Endothelial cell of umbilical vein (primary cell): ENCODE data around the gene ZPBP2. TPM values are rescaled to one million over a fixed set of nuclear protein-coding genes. Genes with fewer than 3 reads are reported as not detected.

Source experiments
- BruUV-seq: library from RNA; stranded (reverse); fragments of 400-500 nt; replicated peaks from 2 replicates; lab custom pipeline; 2021; lab: Mats Ljungman, UMichigan
- CTCF ChIA-PET: fragments of 300-600, 350-600 bp; sonication (Branson Sonifier 250); formaldehyde crosslinking; loops from one replicate; lab custom pipeline; 2021; ENCODE audit warnings: antibody characterized with exemption, inconsistent platforms; lab: Charles Lee
- POLR2A ChIA-PET: fragments of 300-600, 350-600 bp; sonication (Branson Sonifier 250); formaldehyde crosslinking; loops from one replicate; lab custom pipeline; 2021; ENCODE audit warnings: antibody characterized with exemption, inconsistent platforms; lab: Charles Lee
- DNase-seq: peaks from one replicate; pipeline ENCODE4 v3.0.0-alpha.2; 2011; ENCODE audit warnings: low read depth, low spot score
- FAIRE-seq: peaks from 2 replicates; lab custom pipeline; 2011; peaks lifted over from hg19 to GRCh38; lab: Jason Lieb, UNC
- H2AFZ ChIP-seq: 2 replicates; pipeline ENCODE4 v1.6.0; 2012; ENCODE audit warnings: low read depth, low read length, control low read depth, inconsistent platforms
- H3K27ac ChIP-seq: 2 replicates; pipeline ENCODE4 v1.5.1; 2011; ENCODE audit warnings: low read depth, mild to moderate bottlenecking, control low read depth, low read length, moderate library complexity; ENCODE audit not compliant: insufficient read depth
- H3K27me3 ChIP-seq, 2 experiments: 2 replicates each; pipeline versions ENCODE4 v1.6.0 to v1.6.1; 2011; ENCODE audit warnings: low read length in 2 of 2, mixed read lengths in 1 of 2; ENCODE audit not compliant: control insufficient read depth in 2 of 2, insufficient read depth in 2 of 2
- H3K36me3 ChIP-seq, 2 experiments: 2 replicates in 1 of 2; 3 replicates in 1 of 2; pipeline ENCODE4 v1.5.1; 2011; ENCODE audit warnings: low read length in 2 of 2, mild to moderate bottlenecking in 1 of 2, moderate library complexity in 1 of 2; ENCODE audit not compliant: control insufficient read depth in 2 of 2, insufficient read depth in 2 of 2; ENCODE audit errors: extremely low read depth in 1 of 2
- H3K4me1 ChIP-seq: 3 replicates; pipeline ENCODE4 v1.5.1; 2011; ENCODE audit warnings: mild to moderate bottlenecking, low read length; ENCODE audit not compliant: control insufficient read depth, insufficient read depth; ENCODE audit errors: extremely low read depth
- H3K4me2 ChIP-seq: 2 replicates; pipeline ENCODE4 v1.6.1; 2011; ENCODE audit warnings: low read length, control low read depth, mixed read lengths; ENCODE audit not compliant: insufficient read depth
- H3K4me3 ChIP-seq, 3 experiments: fragments of 200-600 bp in 1 of 3; sonication (generic), shearing (Covaris generic) in 1 of 3; replicated peaks in 1 of 3; 2 replicates each; pipeline ENCODE4 v1.5.1; 2011 to 2016; ENCODE audit warnings: control low read depth in 3 of 3, low read length in 3 of 3, mild to moderate bottlenecking in 2 of 3, inconsistent platforms in 1 of 3, low read depth in 1 of 3, moderate library complexity in 1 of 3; ENCODE audit not compliant: insufficient read depth in 1 of 3
- H3K79me2 ChIP-seq: 2 replicates; pipeline ENCODE4 v1.6.0; 2012; ENCODE audit warnings: low read length, inconsistent platforms; ENCODE audit not compliant: control insufficient read depth, insufficient read depth
- H3K9ac ChIP-seq: replicated peaks from 2 replicates; pipeline ENCODE3; 2011; ENCODE audit warnings: low read length, control low read depth; ENCODE audit not compliant: insufficient read depth; ENCODE audit errors: extremely low read depth
- H3K9me1 ChIP-seq: replicated peaks from 3 replicates; pipeline ENCODE4 v1.6.0; 2011; ENCODE audit warnings: mild to moderate bottlenecking, low read length; ENCODE audit not compliant: control insufficient read depth, insufficient read depth; ENCODE audit errors: extremely low read depth
- H3K9me3 ChIP-seq: replicated peaks from 2 replicates; pipeline ENCODE4 v1.5.1; 2012; ENCODE audit warnings: low read length, inconsistent platforms; ENCODE audit not compliant: control insufficient read depth, insufficient read depth
- H4K20me1 ChIP-seq: replicated peaks from 2 replicates; pipeline ENCODE3; 2011; ENCODE audit warnings: mild to moderate bottlenecking, low read length; ENCODE audit not compliant: control insufficient read depth, insufficient read depth; ENCODE audit errors: extremely low read depth
- EZH2 ChIP-seq: IDR thresholded peaks from 2 replicates; pipeline ENCODE4 v1.6.1; 2012; ENCODE audit warnings: borderline replicate concordance, low read depth, mild to moderate bottlenecking, moderate library complexity, low read length, inconsistent platforms; ENCODE audit not compliant: severe bottlenecking
- FOS ChIP-seq: IDR thresholded peaks from 2 replicates; pipeline ENCODE4 v1.6.1; 2011; ENCODE audit warnings: mild to moderate bottlenecking, low read length, moderate library complexity, borderline replicate concordance; ENCODE audit not compliant: insufficient read depth
- GATA2 ChIP-seq: IDR thresholded peaks from 2 replicates; pipeline ENCODE4 v1.7.0; 2011; ENCODE audit warnings: low read depth, mild to moderate bottlenecking, moderate library complexity, mixed read lengths, low read length; ENCODE audit not compliant: insufficient read length, insufficient read depth
- JUN ChIP-seq: IDR thresholded peaks from 2 replicates; pipeline ENCODE4 v1.6.1; 2011; ENCODE audit warnings: borderline replicate concordance, low read depth; ENCODE audit not compliant: insufficient read length, insufficient read depth
- MYC ChIP-seq: IDR thresholded peaks from one replicate; pipeline ENCODE4 v1.6.1; 2011; ENCODE audit warnings: mild to moderate bottlenecking, low read depth, low read length
- POLR2A ChIP-seq: IDR thresholded peaks from 2 replicates; pipeline ENCODE4 v1.6.1; 2012; ENCODE audit warnings: low read depth, mild to moderate bottlenecking, control low read depth, low read length
- POLR2AphosphoS5 ChIP-seq: IDR thresholded peaks from 2 replicates; pipeline ENCODE4 v1.6.1; 2012; ENCODE audit warnings: low read depth, mild to moderate bottlenecking, control low read depth, low read length, moderate library complexity; ENCODE audit not compliant: insufficient read depth
- dilution Hi-C: fragments of 300-500 bp; cut with MboI; formaldehyde crosslinking; loops from one replicate; pipeline ENCODE4 v1.15.0; 2019; ENCODE audit warnings: low sequenced_read_pairs; ENCODE audit not compliant: extremely low pct_ligation_motif_present
- intact Hi-C: fragments of 100-400 bp; cut with micrococcal nuclease; formaldehyde crosslinking; loops from one replicate; pipeline ENCODE4 v1.10.0; 2022
- polyA plus RNA-seq, 4 experiments: library from polyadenylated mRNA; depleted of rRNA in 3 of 4; stranded (reverse) in 3 of 4; unstranded in 1 of 4; fragments of >200 nt; gene quantifications; 2 replicates each; pipeline versions ENCODE4 v1.2.1 to v1.2.3, GENCODE V29; 2011 to 2012; ENCODE audit warnings: missing spikeins in 1 of 4
- total RNA-seq: library from RNA; stranded (reverse); gene quantifications from 2 replicates; pipeline ENCODE4 v1.2.3, GENCODE V29; 2021
- TF ChIP-seq, protein P1 (sequence below), 2 donors: IDR thresholded peaks; 1 replicate in 1 of 2; 2 replicates in 1 of 2; pipeline ENCODE4 v1.5.1; 2011; ENCODE audit warnings: low read length in 2 of 2, mild to moderate bottlenecking in 2 of 2, moderate library complexity in 2 of 2, control low read depth in 1 of 2, inconsistent platforms in 1 of 2, low read depth in 1 of 2; ENCODE audit not compliant: insufficient read depth in 1 of 2; ENCODE audit errors: extremely low read depth in 1 of 2
- TF ChIP-seq, protein P2 (sequence below): IDR thresholded peaks from 2 replicates; pipeline ENCODE4 v1.6.1; 2011; ENCODE audit not compliant: insufficient read depth, insufficient read length

ZPBP2 gene
- total and polyA plus RNA-seq, 2 donors (not counting 3 experiments of a cell fraction or from before 2014, with no cell fraction given): not detected

DNA sequence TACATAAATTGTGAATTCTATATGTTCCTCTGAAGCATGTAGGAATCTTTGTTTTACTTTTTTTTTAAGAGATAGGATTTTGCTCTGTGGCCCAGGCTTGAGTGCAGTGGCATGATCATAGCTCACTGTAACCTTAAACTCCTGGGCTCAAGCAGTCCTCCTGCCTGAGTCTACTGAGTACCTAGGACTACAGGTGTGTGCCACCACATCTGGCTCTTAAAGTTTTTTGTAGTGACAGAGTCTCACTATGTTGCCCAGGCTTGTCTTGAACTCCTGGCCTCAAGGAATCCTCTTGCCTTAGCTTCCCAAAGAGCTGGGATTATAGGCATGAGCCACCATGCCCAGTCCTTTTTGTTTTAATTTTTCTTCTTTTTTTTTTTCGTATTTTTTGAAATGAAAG, 29.2 kb upstream of the ZPBP2 start:
- Histone ChIP-seq H2AFZ (no peak overlapping the region), H3K36me3 (no peaks in the 10 kb centered on the region), H3K79me2 (no peaks in the 10 kb centered on the region), H3K9ac (no peak overlapping the region), H3K27me3 (peaks cover 11 to 17% of the 10 kb centered on the region in 2 experiments), H3K27ac (no peak overlapping the region), H3K9me3 (no peaks in the 10 kb centered on the region), H3K9me1 (no peaks in the 10 kb centered on the region), H3K4me1 (no peaks in the 10 kb centered on the region), H4K20me1 (no peaks in the 10 kb centered on the region), H3K4me2 (no peak overlapping the region), H3K4me3 (no peak overlapping the region)
- DNase-seq (no peak), FAIRE-seq (no peak)
- BruUV-seq: no TSS peak
- intact Hi-C loops: no loop called here
- POLR2A ChIA-PET: no interaction called here
- CTCF ChIA-PET: no interaction called here
- dilution Hi-C loops: no loop called here
- TF ChIP-seq POLR2A (no peak), JUN (no peak), GATA2 (no peak)

DNA sequence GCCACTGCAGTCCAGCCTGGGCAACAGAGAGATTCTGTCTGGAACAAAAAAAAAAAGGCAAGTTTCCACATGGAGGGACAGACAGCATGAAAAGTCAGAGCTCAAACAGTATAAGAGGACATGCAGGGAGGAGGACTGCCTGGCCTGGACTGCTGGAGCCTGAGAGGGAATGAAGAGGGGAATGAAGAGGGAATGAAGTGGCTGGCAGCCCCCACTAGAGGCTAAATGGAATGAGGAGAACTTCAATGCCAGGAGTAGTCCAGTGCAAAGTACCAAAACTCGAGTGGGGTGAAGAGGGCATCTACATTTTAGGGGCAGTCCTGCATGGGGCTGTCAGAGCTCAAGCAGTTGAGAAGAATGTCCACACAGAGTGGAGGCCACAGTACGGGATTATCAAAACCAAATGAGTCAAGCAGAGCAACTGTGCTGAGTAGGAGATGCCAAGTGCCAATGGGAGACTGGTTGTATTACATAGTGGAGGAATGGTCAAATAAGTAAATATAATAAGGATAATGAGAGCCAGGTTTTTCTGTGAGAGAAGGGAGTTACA, 26.8 kb upstream of the ZPBP2 start:
- Histone ChIP-seq H3K36me3 (no peaks in the 10 kb centered on the region), H3K4me2 (no peak overlapping the region), H3K27ac (no peak overlapping the region), H3K9me3 (no peaks in the 10 kb centered on the region), H3K27me3 (peaks cover 11 to 23% of the 10 kb centered on the region in 2 experiments), H3K4me1 (no peaks in the 10 kb centered on the region), H3K9ac (no peak overlapping the region), H3K79me2 (no peaks in the 10 kb centered on the region), H3K9me1 (no peaks in the 10 kb centered on the region), H2AFZ (no peak overlapping the region), H4K20me1 (no peaks in the 10 kb centered on the region), H3K4me3 (no peak overlapping the region)
- TF ChIP-seq GATA2: no peak
- TF ChIP-seq, protein P1, sequence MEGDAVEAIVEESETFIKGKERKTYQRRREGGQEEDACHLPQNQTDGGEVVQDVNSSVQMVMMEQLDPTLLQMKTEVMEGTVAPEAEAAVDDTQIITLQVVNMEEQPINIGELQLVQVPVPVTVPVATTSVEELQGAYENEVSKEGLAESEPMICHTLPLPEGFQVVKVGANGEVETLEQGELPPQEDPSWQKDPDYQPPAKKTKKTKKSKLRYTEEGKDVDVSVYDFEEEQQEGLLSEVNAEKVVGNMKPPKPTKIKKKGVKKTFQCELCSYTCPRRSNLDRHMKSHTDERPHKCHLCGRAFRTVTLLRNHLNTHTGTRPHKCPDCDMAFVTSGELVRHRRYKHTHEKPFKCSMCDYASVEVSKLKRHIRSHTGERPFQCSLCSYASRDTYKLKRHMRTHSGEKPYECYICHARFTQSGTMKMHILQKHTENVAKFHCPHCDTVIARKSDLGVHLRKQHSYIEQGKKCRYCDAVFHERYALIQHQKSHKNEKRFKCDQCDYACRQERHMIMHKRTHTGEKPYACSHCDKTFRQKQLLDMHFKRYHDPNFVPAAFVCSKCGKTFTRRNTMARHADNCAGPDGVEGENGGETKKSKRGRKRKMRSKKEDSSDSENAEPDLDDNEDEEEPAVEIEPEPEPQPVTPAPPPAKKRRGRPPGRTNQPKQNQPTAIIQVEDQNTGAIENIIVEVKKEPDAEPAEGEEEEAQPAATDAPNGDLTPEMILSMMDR (IDR thresholded peaks at IDR 0.05; ENCODE audit: extremely low read depth in 1 of 2, insufficient read depth in 1 of 2, low read depth in 1 of 2, low read length in 2 of 2): no peak
- TF ChIP-seq FOS: no peak
- TF ChIP-seq JUN: no peak
- no peak for TF ChIP-seq POLR2AphosphoS5
- no peak for TF ChIP-seq POLR2A
- TF ChIP-seq, protein P2, sequence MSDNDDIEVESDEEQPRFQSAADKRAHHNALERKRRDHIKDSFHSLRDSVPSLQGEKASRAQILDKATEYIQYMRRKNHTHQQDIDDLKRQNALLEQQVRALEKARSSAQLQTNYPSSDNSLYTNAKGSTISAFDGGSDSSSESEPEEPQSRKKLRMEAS: no peak
- no peak for TF ChIP-seq EZH2
- TF ChIP-seq MYC: no peak
- no peak for FAIRE-seq
- intact Hi-C loops (no loop called here), dilution Hi-C loops (no loop called here)
- CTCF ChIA-PET: no interaction called here
- POLR2A ChIA-PET: interaction anchor here (0.7 kb wide), 1 partner anchor 17 kb away, joined by 4 read pairs; no protein-coding TSS in a partner anchor
- DNase-seq: no peak
- BruUV-seq: no TSS peak
